GM06990 (cell line): ENCODE data around the gene FRMD5.

Source experiments
- DNase-seq: peaks from one replicate; pipeline ENCODE4 v3.0.0-alpha.2; 2011; ENCODE audit not compliant: insufficient read length; ENCODE audit errors: extremely low read depth
- H3K27me3 ChIP-seq: replicated peaks from 2 replicates; pipeline ENCODE4 v1.6.0; 2011; ENCODE audit warnings: low read length; ENCODE audit not compliant: control insufficient read depth, insufficient read depth
- H3K36me3 ChIP-seq: 2 replicates; pipeline ENCODE4 v1.5.1; 2011; ENCODE audit warnings: low read length; ENCODE audit not compliant: control insufficient read depth, insufficient read depth
- H3K4me3 ChIP-seq: replicated peaks from 2 replicates; pipeline ENCODE4 v1.5.1; 2011; ENCODE audit warnings: low read depth, mild to moderate bottlenecking, control low read depth, low read length
- TF ChIP-seq, protein P1 (sequence below): IDR thresholded peaks from 2 replicates; pipeline ENCODE4 v1.5.1; 2011; ENCODE audit warnings: low read length, control low read depth, mild to moderate bottlenecking, inconsistent platforms; ENCODE audit not compliant: insufficient read depth, poor library complexity, severe bottlenecking

FRMD5 gene

DNA sequence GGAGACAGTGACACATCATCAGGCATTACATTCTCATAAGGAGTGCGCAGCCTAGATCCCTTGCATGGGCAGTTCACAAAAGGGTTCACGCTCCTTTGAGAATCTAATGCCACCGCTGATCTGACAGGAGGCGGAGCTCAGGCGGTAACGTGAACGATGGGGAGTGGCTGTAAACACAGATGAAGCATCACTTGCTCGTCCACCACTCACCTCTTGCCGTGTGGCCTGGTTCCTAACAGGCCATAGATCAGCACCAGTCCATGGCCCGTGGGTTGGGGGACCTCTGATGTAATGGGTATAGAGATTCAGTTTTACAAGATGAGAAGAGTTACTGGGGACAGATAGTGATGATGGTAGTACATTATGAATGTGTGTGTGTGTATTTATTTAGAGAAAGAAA lies 63.0 kb downstream of the FRMD5 start:
- DNase-seq = no peak
- Histone ChIP-seq H3K36me3 (no peaks in the 10 kb centered on the region), H3K4me3 (no peak overlapping the region), H3K27me3 (no peaks in the 10 kb centered on the region)
- TF ChIP-seq, protein P1, sequence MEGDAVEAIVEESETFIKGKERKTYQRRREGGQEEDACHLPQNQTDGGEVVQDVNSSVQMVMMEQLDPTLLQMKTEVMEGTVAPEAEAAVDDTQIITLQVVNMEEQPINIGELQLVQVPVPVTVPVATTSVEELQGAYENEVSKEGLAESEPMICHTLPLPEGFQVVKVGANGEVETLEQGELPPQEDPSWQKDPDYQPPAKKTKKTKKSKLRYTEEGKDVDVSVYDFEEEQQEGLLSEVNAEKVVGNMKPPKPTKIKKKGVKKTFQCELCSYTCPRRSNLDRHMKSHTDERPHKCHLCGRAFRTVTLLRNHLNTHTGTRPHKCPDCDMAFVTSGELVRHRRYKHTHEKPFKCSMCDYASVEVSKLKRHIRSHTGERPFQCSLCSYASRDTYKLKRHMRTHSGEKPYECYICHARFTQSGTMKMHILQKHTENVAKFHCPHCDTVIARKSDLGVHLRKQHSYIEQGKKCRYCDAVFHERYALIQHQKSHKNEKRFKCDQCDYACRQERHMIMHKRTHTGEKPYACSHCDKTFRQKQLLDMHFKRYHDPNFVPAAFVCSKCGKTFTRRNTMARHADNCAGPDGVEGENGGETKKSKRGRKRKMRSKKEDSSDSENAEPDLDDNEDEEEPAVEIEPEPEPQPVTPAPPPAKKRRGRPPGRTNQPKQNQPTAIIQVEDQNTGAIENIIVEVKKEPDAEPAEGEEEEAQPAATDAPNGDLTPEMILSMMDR = no peak

DNA sequence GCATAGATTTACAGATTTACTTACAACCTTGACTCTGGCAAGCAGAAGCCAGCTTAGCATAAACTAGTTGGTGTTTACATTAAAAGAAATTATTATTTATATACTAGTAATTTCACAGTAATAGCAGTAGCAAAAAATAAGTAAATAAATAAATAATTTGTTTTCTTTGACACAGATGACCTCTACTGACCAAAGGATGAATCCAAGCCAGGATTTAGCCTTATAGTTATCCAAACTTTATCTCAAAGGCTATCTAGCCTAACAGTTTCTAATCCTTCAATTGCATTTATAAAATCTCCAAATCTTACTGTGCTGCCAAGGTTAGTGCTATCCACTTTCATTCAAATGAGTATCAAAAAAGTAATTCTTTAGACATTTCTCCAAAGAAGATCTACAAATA lies 64.3 kb downstream of the FRMD5 start:
- TF ChIP-seq, protein P1 = no peak
- H3K4me3 ChIP-seq = no peak overlapping the region
- DNase-seq = no peak
- H3K27me3 ChIP-seq = no peaks in the 10 kb centered on the region
- H3K36me3 ChIP-seq = no peaks in the 10 kb centered on the region

DNA sequence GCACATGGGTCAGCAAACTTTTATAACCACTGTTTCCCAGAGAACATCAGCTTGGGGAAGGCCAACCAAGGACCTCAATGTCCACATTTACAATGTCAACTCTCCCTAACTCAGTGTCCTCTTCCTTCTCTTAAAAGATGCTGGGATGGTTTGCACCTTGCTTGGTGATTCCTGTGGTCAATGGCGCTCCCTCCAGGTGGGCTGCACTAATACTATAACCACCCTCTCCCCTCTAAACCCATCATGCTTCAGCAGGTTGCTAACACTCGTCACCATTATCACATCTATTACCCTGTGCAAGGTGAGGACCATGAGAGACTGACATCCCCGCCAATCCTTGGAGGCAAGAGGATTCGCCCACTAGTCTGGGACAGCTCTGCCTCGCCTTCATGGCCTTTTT lies 65.2 kb downstream of the FRMD5 start:
- TF ChIP-seq, protein P1 = no peak
- Histone ChIP-seq H3K4me3 (no peak overlapping the region), H3K36me3 (no peaks in the 10 kb centered on the region), H3K27me3 (no peaks in the 10 kb centered on the region)
- no peak for DNase-seq

DNA sequence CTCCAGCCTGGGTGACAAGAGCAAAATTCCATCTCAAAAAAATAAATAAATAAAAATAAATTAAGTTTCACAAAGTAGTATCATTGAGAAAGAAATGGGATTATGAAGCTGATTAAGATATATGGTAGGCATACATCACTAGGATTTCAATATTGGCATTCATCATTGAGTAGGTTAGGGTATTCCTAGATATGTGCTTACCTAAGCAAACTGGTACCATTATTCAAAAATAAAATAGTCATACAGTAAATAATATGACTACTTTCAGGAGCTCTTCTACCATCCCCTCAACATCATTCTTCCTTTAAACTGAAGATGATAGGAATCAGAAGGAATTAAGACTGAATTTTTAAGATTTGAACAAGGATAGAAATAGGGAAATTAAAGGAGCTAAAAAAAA lies 66.6 kb downstream of the FRMD5 start:
- Histone ChIP-seq H3K4me3 (no peak overlapping the region), H3K36me3 (no peaks in the 10 kb centered on the region), H3K27me3 (no peaks in the 10 kb centered on the region)
- TF ChIP-seq, protein P1 = no peak
- DNase-seq = no peak

DNA sequence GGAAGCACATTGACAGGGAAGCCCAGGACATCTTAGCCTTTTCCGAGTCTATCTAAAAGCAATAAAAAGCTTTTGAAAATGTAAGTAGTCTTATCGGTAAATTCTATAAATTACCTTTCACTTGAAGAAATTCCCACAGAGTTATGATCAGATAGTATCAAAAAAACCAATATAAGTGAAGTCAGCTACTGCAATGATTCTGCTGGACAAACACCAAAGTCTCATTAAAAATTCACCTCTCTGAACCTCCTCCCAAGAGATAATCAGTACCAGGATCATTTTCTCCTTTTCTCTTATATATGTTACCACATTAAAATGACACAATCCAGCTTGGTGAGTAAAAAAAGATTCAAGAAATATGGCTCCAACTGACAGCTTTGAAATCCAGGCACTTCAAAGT lies 69.2 kb downstream of the FRMD5 start:
- TF ChIP-seq, protein P1 = no peak
- DNase-seq = no peak
- Histone ChIP-seq H3K27me3 (no peaks in the 10 kb centered on the region), H3K36me3 (no peaks in the 10 kb centered on the region), H3K4me3 (no peak overlapping the region)

DNA sequence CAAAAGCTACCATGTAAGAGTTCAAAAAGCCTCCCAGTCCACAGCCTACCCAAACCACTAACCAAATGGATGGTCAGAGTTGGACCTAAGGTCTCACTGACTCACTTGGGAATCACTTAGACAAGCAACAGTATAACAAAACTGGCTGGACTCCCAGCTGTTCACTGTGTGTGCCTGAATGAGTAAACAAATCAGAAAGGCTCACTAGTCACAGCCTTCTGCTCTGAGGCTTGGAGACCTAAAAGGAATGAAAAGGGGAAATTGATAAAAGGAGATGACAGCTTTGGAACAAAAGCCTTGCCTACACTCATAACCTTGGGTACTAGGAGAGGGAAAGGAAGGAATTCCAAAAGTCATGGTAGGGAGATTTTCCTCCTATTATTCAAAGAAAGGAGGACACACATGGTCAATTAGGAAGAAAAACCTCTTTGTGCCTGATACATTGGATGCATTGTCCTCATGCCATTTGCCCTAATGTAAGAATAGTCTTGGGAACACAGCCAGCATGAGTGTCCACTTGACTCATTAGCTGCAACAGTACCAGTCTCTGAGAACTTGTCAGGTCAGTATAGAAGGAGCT lies 92.3 kb downstream of the FRMD5 start:
- no peak for DNase-seq
- TF ChIP-seq, protein P1 = no peak
- Histone ChIP-seq H3K36me3 (no peaks in the 10 kb centered on the region), H3K27me3 (no peaks in the 10 kb centered on the region; the same call in 1 of the 2 replicates), H3K4me3 (no peak overlapping the region)
